ENCODE data around the gene POLA1.

Gene POLA1

DNA sequence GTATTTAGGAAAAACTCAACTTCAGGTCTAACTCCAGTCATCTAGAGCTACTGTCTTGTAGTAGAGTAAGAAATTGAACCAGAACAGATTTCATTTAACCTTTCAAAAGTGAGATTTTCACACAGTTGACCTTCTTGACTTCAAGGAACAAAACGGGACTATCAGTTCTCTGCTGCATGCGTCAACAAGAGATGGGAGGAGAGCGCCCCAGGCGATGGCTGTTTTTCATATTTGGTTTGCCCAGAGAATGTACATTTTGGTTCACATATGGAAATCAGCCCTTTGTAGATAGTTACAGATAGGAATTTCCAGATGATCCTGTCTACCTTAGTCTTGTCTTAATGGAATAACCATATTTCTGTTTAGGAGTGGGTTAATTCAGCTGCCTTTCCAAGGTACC lies 158.1 kb downstream of the POLA1 start:
- H3K4me3 ChIP-seq (ENCODE audit: low read length in 2 of 2), result no peak overlapping the region
- H3K23ac ChIP-seq (ENCODE audit: low read depth, low read length, poor library complexity), result no peak overlapping the region
- no peak overlapping the region for H2BK120ac ChIP-seq (ENCODE audit: low read depth, low read length)
- no peak overlapping the region for H2AFZ ChIP-seq (ENCODE audit: low read length)
- no peak overlapping the region for H3K4ac ChIP-seq (ENCODE audit: low read length)
- no peaks in the 10 kb centered on the region for H3K27me3 ChIP-seq (ENCODE audit: control insufficient read depth in 3 of 3, insufficient read depth in 3 of 3, low read depth in 1 of 3, low read length in 3 of 3)
- H3K36me3 ChIP-seq (replicated peaks in 1 of 2; ENCODE audit: control insufficient read depth in 2 of 2, insufficient read depth in 2 of 2, low read length in 2 of 2), result peaks cover 0 to 58% of the 10 kb centered on the region in 2 donors
- no peak overlapping the region for H3K18ac ChIP-seq (ENCODE audit: low read length)
- no peaks in the 10 kb centered on the region for H3K9me3 ChIP-seq (replicated peaks in 1 of 2; ENCODE audit: control insufficient read depth in 2 of 2, insufficient read depth in 1 of 2, low read depth in 1 of 2, low read length in 2 of 2)
- H2BK12ac ChIP-seq (ENCODE audit: low read length), result no peak overlapping the region
- no peak for DNase-seq (ENCODE audit: low spot score)
- no peak overlapping the region for H2BK5ac ChIP-seq (ENCODE audit: low read length)
- no peak overlapping the region for H4K8ac ChIP-seq (ENCODE audit: low read depth, low read length)
- no peak overlapping the region for H4K91ac ChIP-seq (ENCODE audit: low read depth, low read length, poor library complexity)
- H3K4me1 ChIP-seq (ENCODE audit: control insufficient read depth in 2 of 2, insufficient read depth in 1 of 2, low read depth in 1 of 2, low read length in 2 of 2), result no peaks in the 10 kb centered on the region
- H3K79me1 ChIP-seq (ENCODE audit: low read depth, low read length), result no peaks in the 10 kb centered on the region
- H3K9ac ChIP-seq (ENCODE audit: low read depth, low read length, poor library complexity), result no peak overlapping the region
- no peak overlapping the region for H2AK5ac ChIP-seq (ENCODE audit: low read depth, low read length)
- no peak overlapping the region for H2BK15ac ChIP-seq (ENCODE audit: low read length)
- no CpG with 5 or more reads among the region's 4 CpGs for WGBS, 2 donors (ENCODE audit: extremely low coverage in 2 of 2, insufficient read length in 2 of 2, insufficient replicate concordance in 1 of 2)
- H3K4me2 ChIP-seq (ENCODE audit: insufficient read depth, low read length, poor library complexity, severe bottlenecking), result no peak overlapping the region
- no peak overlapping the region for H3K27ac ChIP-seq (replicated peaks; ENCODE audit: low read length)
- H3K14ac ChIP-seq (ENCODE audit: low read length), result no peak overlapping the region

DNA sequence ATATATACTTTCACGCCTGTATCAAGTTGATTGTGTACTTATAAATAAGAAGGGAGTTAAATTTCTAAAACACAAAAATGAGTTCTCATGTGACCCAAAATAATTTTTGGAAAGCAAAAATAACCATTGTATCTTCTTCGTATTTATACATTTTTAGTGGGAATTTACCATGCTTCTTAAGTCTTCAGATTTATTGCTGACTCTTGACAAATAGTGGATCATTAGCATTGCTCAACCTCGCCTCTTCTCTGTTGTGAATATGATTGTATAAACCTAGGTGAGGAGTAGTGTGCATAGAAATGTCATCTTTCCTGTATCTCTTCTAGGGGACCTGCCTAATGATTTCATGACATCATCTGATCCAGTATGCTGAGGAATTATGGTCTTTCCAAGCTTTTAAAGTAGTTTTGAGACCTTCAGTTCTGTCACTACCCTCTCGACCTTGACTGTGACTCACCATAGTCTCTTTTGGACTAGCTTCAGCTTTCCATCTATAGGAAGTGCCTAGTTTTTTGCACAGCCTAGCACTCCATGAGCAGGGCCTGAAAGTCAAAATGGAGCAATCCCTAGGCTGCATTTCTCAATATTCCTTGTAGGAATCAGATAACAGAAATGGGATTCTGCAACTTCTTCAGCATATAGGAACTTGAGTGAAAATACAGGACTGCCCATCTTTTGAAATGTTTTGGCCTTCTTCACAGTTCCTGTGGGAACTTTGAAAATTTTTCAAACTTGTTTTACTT lies 164.5 kb downstream of the POLA1 start:
- Histone ChIP-seq H3K27me3 (ENCODE audit: control insufficient read depth in 3 of 3, insufficient read depth in 3 of 3, low read depth in 1 of 3, low read length in 3 of 3) (no peaks in the 10 kb centered on the region), H4K91ac (ENCODE audit: low read depth, low read length, poor library complexity) (no peak overlapping the region), H2BK12ac (ENCODE audit: low read length) (no peak overlapping the region), H3K9me3 (replicated peaks in 1 of 2; ENCODE audit: control insufficient read depth in 2 of 2, insufficient read depth in 1 of 2, low read depth in 1 of 2, low read length in 2 of 2) (no peaks in the 10 kb centered on the region), H2BK5ac (ENCODE audit: low read length) (no peak overlapping the region), H3K4me1 (ENCODE audit: control insufficient read depth in 2 of 2, insufficient read depth in 1 of 2, low read depth in 1 of 2, low read length in 2 of 2) (no peaks in the 10 kb centered on the region), H3K4me2 (ENCODE audit: insufficient read depth, low read length, poor library complexity, severe bottlenecking) (no peak overlapping the region), H3K27ac (replicated peaks; ENCODE audit: low read length) (no peak overlapping the region), H3K14ac (ENCODE audit: low read length) (no peak overlapping the region), H3K36me3 (replicated peaks in 1 of 2; ENCODE audit: control insufficient read depth in 2 of 2, insufficient read depth in 2 of 2, low read length in 2 of 2) (peaks cover 0 to 19% of the 10 kb centered on the region in 2 donors), H3K4ac (ENCODE audit: low read length) (no peak overlapping the region), H3K23ac (ENCODE audit: low read depth, low read length, poor library complexity) (no peak overlapping the region), H2AFZ (ENCODE audit: low read length) (no peak overlapping the region), H2AK5ac (ENCODE audit: low read depth, low read length) (no peak overlapping the region), H3K18ac (ENCODE audit: low read length) (no peak overlapping the region), H4K8ac (ENCODE audit: low read depth, low read length) (no peak overlapping the region), H3K4me3 (ENCODE audit: low read length in 2 of 2) (no peak overlapping the region), H2BK15ac (ENCODE audit: low read length) (no peak overlapping the region), H3K79me1 (ENCODE audit: low read depth, low read length) (no peaks in the 10 kb centered on the region), H2BK120ac (ENCODE audit: low read depth, low read length) (no peak overlapping the region), H3K9ac (ENCODE audit: low read depth, low read length, poor library complexity) (no peak overlapping the region)
- no peak for DNase-seq (ENCODE audit: low spot score)
- no CpG with 5 or more reads among the region's 4 CpGs for WGBS, 2 donors (ENCODE audit: extremely low coverage in 2 of 2, insufficient read length in 2 of 2, insufficient replicate concordance in 1 of 2)

DNA sequence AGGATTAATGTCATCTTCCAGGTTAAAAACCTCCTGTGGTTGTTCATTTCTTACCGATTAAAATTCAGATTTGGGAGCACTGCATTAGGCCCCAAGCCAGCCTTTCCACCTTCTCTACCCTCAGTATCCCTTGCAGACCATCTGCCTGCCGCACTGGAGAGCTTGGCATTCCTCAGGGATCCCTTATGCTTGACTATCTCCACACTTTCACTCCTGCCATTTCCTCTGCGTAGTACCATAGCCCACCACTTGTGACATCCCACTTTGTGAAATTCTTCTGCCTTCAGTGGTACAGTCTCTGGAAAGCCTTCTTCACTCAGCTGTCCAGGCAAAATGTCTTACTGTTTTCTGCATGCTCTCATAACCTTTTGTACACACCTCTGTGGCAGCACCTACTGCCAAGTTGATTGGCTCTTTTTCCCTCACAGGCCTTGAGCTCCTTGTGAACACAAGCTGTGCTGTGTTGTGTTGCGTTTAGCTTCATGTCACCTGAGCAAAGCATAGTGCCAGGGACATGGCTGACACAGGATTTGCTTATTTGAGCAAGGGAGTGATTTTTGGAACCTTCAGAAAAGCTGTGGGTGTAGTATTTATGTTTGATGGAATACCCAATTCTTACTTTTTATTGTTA lies 165.6 kb downstream of the POLA1 start:
- Histone ChIP-seq H3K9ac (ENCODE audit: low read depth, low read length, poor library complexity) (no peak overlapping the region), H2BK5ac (ENCODE audit: low read length) (no peak overlapping the region), H2BK12ac (ENCODE audit: low read length) (no peak overlapping the region), H3K27ac (replicated peaks; ENCODE audit: low read length) (no peak overlapping the region), H3K14ac (ENCODE audit: low read length) (no peak overlapping the region), H3K4me3 (ENCODE audit: low read length in 2 of 2) (no peak overlapping the region), H3K36me3 (replicated peaks in 1 of 2; ENCODE audit: control insufficient read depth in 2 of 2, insufficient read depth in 2 of 2, low read length in 2 of 2) (peaks cover 0 to 13% of the 10 kb centered on the region in 2 donors), H3K4ac (ENCODE audit: low read length) (no peak overlapping the region), H3K79me1 (ENCODE audit: low read depth, low read length) (no peaks in the 10 kb centered on the region), H4K91ac (ENCODE audit: low read depth, low read length, poor library complexity) (no peak overlapping the region), H3K9me3 (replicated peaks in 1 of 2; ENCODE audit: control insufficient read depth in 2 of 2, insufficient read depth in 1 of 2, low read depth in 1 of 2, low read length in 2 of 2) (no peaks in the 10 kb centered on the region), H4K8ac (ENCODE audit: low read depth, low read length) (no peak overlapping the region), H2AFZ (ENCODE audit: low read length) (no peak overlapping the region), H3K4me1 (ENCODE audit: control insufficient read depth in 2 of 2, insufficient read depth in 1 of 2, low read depth in 1 of 2, low read length in 2 of 2) (no peaks in the 10 kb centered on the region), H3K23ac (ENCODE audit: low read depth, low read length, poor library complexity) (no peak overlapping the region), H3K27me3 (ENCODE audit: control insufficient read depth in 3 of 3, insufficient read depth in 3 of 3, low read depth in 1 of 3, low read length in 3 of 3) (no peaks in the 10 kb centered on the region), H3K18ac (ENCODE audit: low read length) (no peak overlapping the region), H2BK15ac (ENCODE audit: low read length) (no peak overlapping the region), H3K4me2 (ENCODE audit: insufficient read depth, low read length, poor library complexity, severe bottlenecking) (no peak overlapping the region), H2AK5ac (ENCODE audit: low read depth, low read length) (no peak overlapping the region), H2BK120ac (ENCODE audit: low read depth, low read length) (no peak overlapping the region)
- no peak for DNase-seq (ENCODE audit: low spot score)
- WGBS, 2 donors (ENCODE audit: extremely low coverage in 2 of 2, insufficient read length in 2 of 2, insufficient replicate concordance in 1 of 2), result no CpG with 5 or more reads among the region's 4 CpGs

- no peaks in the 10 kb centered on the region for H3K9me3 ChIP-seq (replicated peaks in 1 of 2; ENCODE audit: control insufficient read depth in 2 of 2, insufficient read depth in 1 of 2, low read depth in 1 of 2, low read length in 2 of 2)
- H2BK15ac ChIP-seq (ENCODE audit: low read length), result no peak overlapping the region
- no peak overlapping the region for H3K23ac ChIP-seq (ENCODE audit: low read depth, low read length, poor library complexity)
- H3K27me3 ChIP-seq (ENCODE audit: control insufficient read depth in 3 of 3, insufficient read depth in 3 of 3, low read depth in 1 of 3, low read length in 3 of 3), result no peaks in the 10 kb centered on the region
- no peak overlapping the region for H2AK5ac ChIP-seq (ENCODE audit: low read depth, low read length)
- H3K14ac ChIP-seq (ENCODE audit: low read length), result no peak overlapping the region
- H3K4me2 ChIP-seq (ENCODE audit: insufficient read depth, low read length, poor library complexity, severe bottlenecking), result no peak overlapping the region
- H3K9ac ChIP-seq (ENCODE audit: low read depth, low read length, poor library complexity), result no peak overlapping the region
- no peak overlapping the region for H3K4ac ChIP-seq (ENCODE audit: low read length)
- H2BK12ac ChIP-seq (ENCODE audit: low read length), result no peak overlapping the region
- no peak for DNase-seq (ENCODE audit: low spot score)
- no peak overlapping the region for H2BK5ac ChIP-seq (ENCODE audit: low read length)
- H3K4me3 ChIP-seq (ENCODE audit: low read length in 2 of 2), result no peak overlapping the region
- no peaks in the 10 kb centered on the region for H3K79me1 ChIP-seq (ENCODE audit: low read depth, low read length)
- no peaks in the 10 kb centered on the region for H3K4me1 ChIP-seq (ENCODE audit: control insufficient read depth in 2 of 2, insufficient read depth in 1 of 2, low read depth in 1 of 2, low read length in 2 of 2)
- no peak overlapping the region for H2AFZ ChIP-seq (ENCODE audit: low read length)
- H3K18ac ChIP-seq (ENCODE audit: low read length), result no peak overlapping the region
- no peak overlapping the region for H3K27ac ChIP-seq (replicated peaks; ENCODE audit: low read length)
- H2BK120ac ChIP-seq (ENCODE audit: low read depth, low read length), result no peak overlapping the region
- peaks cover 0 to 11% of the 10 kb centered on the region in 2 donors for H3K36me3 ChIP-seq (replicated peaks in 1 of 2; ENCODE audit: control insufficient read depth in 2 of 2, insufficient read depth in 2 of 2, low read length in 2 of 2)
- H4K8ac ChIP-seq (ENCODE audit: low read depth, low read length), result no peak overlapping the region
- no peak overlapping the region for H4K91ac ChIP-seq (ENCODE audit: low read depth, low read length, poor library complexity)
These were observed 166.4 kb downstream of the POLA1 start for GRCh38 chrX:24860140-24860539.

Measured in neuronal stem cell (in vitro differentiated cells).